Activated T-helper 2 cell treated with anti-CD3 and anti-CD28 coated beads, Interferon-gamma antibody, Interleukin-2, Interleukin-4, amounts not matched to agents 10 μg/mL and 5 μg/mL and 100 μg/mL, durations not matched to agents 14 hours and 24 hours and 36 hours (primary cell): Measurements from ENCODE around the gene DIPK1B. TPM values are rescaled to one million over a fixed set of nuclear protein-coding genes. Genes with fewer than 3 reads are reported as not detected.
A peak's percentile ranks its signal among the peaks of the same experiment; 100 is the strongest.
"Not testable (repeated sequence)": the region's sequence is repeated elsewhere in the genome, so short reads cannot be mapped to it uniquely, and the experiment has no call there.

Experiments
- DNase-seq: peaks from one replicate; pipeline ENCODE4 v3.0.0; 2021; ENCODE audit warnings: low spot score
- H3K27ac Mint-ChIP-seq: one replicate; pipeline ENCODE4 v1.8.0; 2021; ENCODE audit warnings: mixed read lengths
- H3K27me3 Mint-ChIP-seq: one replicate; pipeline ENCODE4 v1.8.0; 2021; ENCODE audit warnings: low read depth, mixed read lengths
- H3K36me3 Mint-ChIP-seq: one replicate; pipeline ENCODE4 v1.8.0; 2021; ENCODE audit warnings: low read depth, mixed read lengths
- H3K4me1 Mint-ChIP-seq: one replicate; pipeline ENCODE4 v1.8.0; 2021; ENCODE audit warnings: low read depth, mixed read lengths
- H3K4me3 Mint-ChIP-seq: one replicate; pipeline ENCODE4 v1.8.0; 2021; ENCODE audit warnings: low read depth, mild to moderate bottlenecking, moderate library complexity, mixed read lengths
- H3K9me3 Mint-ChIP-seq: one replicate; pipeline ENCODE4 v1.8.0; 2021; ENCODE audit warnings: mixed read lengths
- intact Hi-C: fragments of 100-400 bp; cut with micrococcal nuclease; formaldehyde crosslinking; loops from one replicate; pipeline ENCODE4 v1.15.1; 2023
- total RNA-seq: library from RNA; stranded (reverse); gene quantifications from 2 replicates; pipeline ENCODE4 v1.2.3, GENCODE V29; 2022

DIPK1B gene
- total RNA-seq, 1 donor from 2014 or later: 3.4 TPM

GRCh38 chr9:136703276-136703860 is 9.0 kb upstream of the DIPK1B start:
- intact Hi-C loops: no loop called here
- no peak for DNase-seq

GRCh38 chr9:136704741-136705140 is 7.6 kb upstream of the DIPK1B start:
- H3K27ac Mint-ChIP-seq, DNase-seq, H3K4me3 Mint-ChIP-seq, intact Hi-C loops, H3K27me3 Mint-ChIP-seq, H3K36me3 Mint-ChIP-seq, H3K9me3 Mint-ChIP-seq: not testable (repeated sequence)
- peaks cover 14% of the 10 kb centered on the region for H3K4me1 Mint-ChIP-seq

More at GRCh38 chr9:136703276-136703860, 9.0 kb upstream of the DIPK1B start:
- Mint-ChIP-seq H3K36me3 (no peaks in the 10 kb centered on the region), H3K27ac (no peak overlapping the region), H3K4me1 (peaks cover 14% of the 10 kb centered on the region), H3K27me3 (peaks cover 10% of the 10 kb centered on the region), H3K4me3 (no peak overlapping the region), H3K9me3 (no peaks in the 10 kb centered on the region)

DNA sequence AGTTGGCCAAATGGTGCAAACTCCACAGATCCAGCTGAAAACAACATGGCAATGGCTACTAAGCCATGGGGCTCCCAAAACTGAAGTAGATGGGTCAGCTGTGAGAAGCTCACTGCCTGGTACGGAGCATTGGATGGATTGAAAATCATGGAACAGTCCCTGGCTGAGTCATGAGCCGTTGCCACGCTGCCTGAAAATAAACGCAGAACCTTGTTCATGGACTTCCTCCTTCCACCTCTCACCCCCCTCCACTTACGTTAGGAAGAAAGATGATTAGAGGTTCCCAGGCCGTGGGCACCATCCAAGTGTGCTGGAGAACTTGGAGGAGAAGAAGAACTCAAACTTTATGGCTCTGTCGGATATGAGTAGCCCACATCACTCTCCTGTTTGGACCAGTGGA is 6.8 kb upstream of the DIPK1B start:
- H3K36me3 Mint-ChIP-seq: no peaks in the 10 kb centered on the region
- H3K4me3 Mint-ChIP-seq: no peak overlapping the region
- intact Hi-C loops: no loop called here
- no peaks in the 10 kb centered on the region for H3K9me3 Mint-ChIP-seq
- H3K4me1 Mint-ChIP-seq: peaks cover 10% of the 10 kb centered on the region
- no peak overlapping the region for H3K27ac Mint-ChIP-seq
- DNase-seq: no peak
- peaks cover 12% of the 10 kb centered on the region for H3K27me3 Mint-ChIP-seq

- Mint-ChIP-seq H3K27ac (no peak overlapping the region), H3K9me3 (no peaks in the 10 kb centered on the region), H3K36me3 (no peaks in the 10 kb centered on the region), H3K4me1 (peaks cover 2% of the 10 kb centered on the region), H3K27me3 (peaks cover 22% of the 10 kb centered on the region), H3K4me3 (no peak overlapping the region)
- intact Hi-C loops: no loop called here
- DNase-seq: no peak
Observed at GRCh38 chr9:136707011-136707410, 5.4 kb upstream of the DIPK1B start.

DNA sequence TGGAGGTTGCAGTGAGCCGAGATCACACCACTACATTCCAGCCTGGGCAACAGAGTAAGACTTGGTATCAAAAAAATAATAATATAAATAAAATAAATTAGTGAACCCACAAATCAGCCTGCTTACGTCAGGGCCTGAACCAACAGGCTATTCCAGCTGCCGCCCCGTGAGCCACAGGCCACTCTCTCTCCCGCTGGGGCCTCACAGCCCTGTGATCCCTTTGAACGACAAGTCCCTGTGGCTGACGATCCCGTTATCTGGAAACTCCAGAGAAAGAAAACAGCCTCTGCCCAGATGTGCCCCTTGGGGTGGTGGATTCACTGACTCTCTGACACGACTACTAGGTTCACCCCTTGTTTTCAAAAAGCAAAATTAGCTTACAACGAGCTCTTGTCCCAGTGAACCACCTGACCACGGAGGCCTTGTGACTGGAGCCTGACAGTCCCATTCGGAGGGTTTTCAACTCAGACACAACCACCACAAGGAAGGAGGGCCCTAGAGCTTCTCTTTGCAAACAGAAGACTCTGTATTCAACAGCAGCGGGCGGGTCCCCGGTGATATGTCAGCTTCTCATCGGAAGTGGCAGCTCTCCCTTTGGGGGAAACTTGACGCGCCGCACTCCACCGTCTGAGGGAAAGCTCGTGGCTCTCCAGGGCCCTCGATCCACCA is 4.4 kb upstream of the DIPK1B start:
- Mint-ChIP-seq H3K36me3 (no peaks in the 10 kb centered on the region), H3K27me3 (peaks cover 22% of the 10 kb centered on the region)
- intact Hi-C loops: no loop called here

GRCh38 chr9:136709454-136710109 is 2.8 kb upstream of the DIPK1B start:
- no peaks in the 10 kb centered on the region for H3K9me3 Mint-ChIP-seq
- no peak overlapping the region for H3K27ac Mint-ChIP-seq
- H3K36me3 Mint-ChIP-seq: no peaks in the 10 kb centered on the region
- H3K27me3 Mint-ChIP-seq: peaks cover 28% of the 10 kb centered on the region
- no peak for DNase-seq
- H3K4me3 Mint-ChIP-seq: no peak overlapping the region
- intact Hi-C loops: no loop called here
- no peaks in the 10 kb centered on the region for H3K4me1 Mint-ChIP-seq

More for the DNA sequence above, 4.4 kb upstream of the DIPK1B start:
- Mint-ChIP-seq H3K4me1 (peaks cover 2% of the 10 kb centered on the region), H3K9me3 (no peaks in the 10 kb centered on the region), H3K4me3 (no peak overlapping the region), H3K27ac (no peak overlapping the region)
- no peak for DNase-seq

DNA sequence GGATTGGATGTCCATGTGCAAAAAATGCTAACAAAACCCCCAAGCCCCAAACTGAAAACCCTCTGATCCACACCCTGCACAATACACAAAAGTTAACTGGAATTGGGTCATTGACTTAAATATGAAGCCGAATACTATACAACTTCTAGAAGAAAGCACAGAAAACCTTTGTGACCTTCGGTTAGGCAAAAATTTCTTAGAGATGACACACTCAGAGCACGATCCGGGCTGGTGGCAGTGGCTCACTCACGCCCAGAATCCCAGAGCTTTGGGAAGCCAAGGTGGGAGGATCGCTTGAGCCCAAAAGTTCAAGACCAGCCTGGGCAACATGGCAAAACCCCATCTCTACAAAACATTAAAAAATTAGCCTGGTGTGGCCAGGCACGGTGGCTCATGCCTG is 1.8 kb upstream of the DIPK1B start:
- H3K4me1 Mint-ChIP-seq: no peaks in the 10 kb centered on the region
- no peaks in the 10 kb centered on the region for H3K36me3 Mint-ChIP-seq
- H3K27ac Mint-ChIP-seq: no peak overlapping the region
- intact Hi-C loops: no loop called here
- no peaks in the 10 kb centered on the region for H3K9me3 Mint-ChIP-seq
- peaks cover 24% of the 10 kb centered on the region for H3K27me3 Mint-ChIP-seq
- H3K4me3 Mint-ChIP-seq: no peak overlapping the region
- no peak for DNase-seq

GRCh38 chr9:136711219-136711648 is 1.1 kb upstream of the DIPK1B start:
- Mint-ChIP-seq H3K4me3 (peak overlapping the region; percentile 61), H3K27me3 (peaks cover 25% of the 10 kb centered on the region)
- H3K9me3 Mint-ChIP-seq, DNase-seq, H3K4me1 Mint-ChIP-seq, H3K36me3 Mint-ChIP-seq, intact Hi-C loops, H3K27ac Mint-ChIP-seq: not testable (repeated sequence)

GRCh38 chr9:136712690-136713544 is 545 bp downstream of the DIPK1B start:
- peak overlapping the region; percentile 39 for H3K4me3 Mint-ChIP-seq
- no peak for DNase-seq
- no peaks in the 10 kb centered on the region for H3K4me1 Mint-ChIP-seq
- no peaks in the 10 kb centered on the region for H3K36me3 Mint-ChIP-seq
- H3K27me3 Mint-ChIP-seq: peaks cover 25% of the 10 kb centered on the region
- H3K9me3 Mint-ChIP-seq: no peaks in the 10 kb centered on the region
- intact Hi-C loops: no loop called here
- no peak overlapping the region for H3K27ac Mint-ChIP-seq

DNA sequence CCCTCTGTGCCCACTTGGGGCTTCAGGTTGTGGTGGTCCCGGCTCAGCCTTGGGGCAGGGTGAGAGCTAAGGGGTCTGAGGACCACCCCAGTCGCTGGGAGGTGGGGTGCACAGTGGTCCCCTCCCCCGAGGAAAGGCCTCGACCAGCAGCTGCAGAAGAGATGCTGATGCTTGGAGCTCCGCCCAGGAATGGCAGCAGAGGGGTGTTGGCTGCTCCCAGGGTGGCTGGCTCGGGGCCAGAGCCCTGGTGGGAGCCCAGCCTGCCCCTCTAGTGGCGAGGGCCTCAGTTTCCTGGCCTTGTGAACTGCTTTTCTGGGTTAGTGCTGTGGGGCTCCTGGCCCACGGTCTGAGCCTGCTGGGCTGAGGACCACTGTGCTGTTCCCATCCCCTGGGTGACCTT is 1.2 kb downstream of the DIPK1B start:
- DNase-seq: no peak
- intact Hi-C loops: no loop called here
- H3K9me3 Mint-ChIP-seq: no peaks in the 10 kb centered on the region
- H3K4me1 Mint-ChIP-seq: no peaks in the 10 kb centered on the region
- H3K4me3 Mint-ChIP-seq: peak overlapping the region; percentile 39
- H3K27ac Mint-ChIP-seq: no peak overlapping the region
- peaks cover 25% of the 10 kb centered on the region for H3K27me3 Mint-ChIP-seq
- no peaks in the 10 kb centered on the region for H3K36me3 Mint-ChIP-seq

- Mint-ChIP-seq H3K27me3 (peaks cover 25% of the 10 kb centered on the region), H3K27ac (no peak overlapping the region), H3K9me3 (no peaks in the 10 kb centered on the region), H3K4me3 (no peak overlapping the region), H3K4me1 (peaks cover 1% of the 10 kb centered on the region), H3K36me3 (no peaks in the 10 kb centered on the region)
- intact Hi-C loops: no loop called here
- no peak for DNase-seq
Observed at GRCh38 chr9:136714096-136714892, 1.9 kb downstream of the DIPK1B start.

GRCh38 chr9:136714893-136715274 is 2.5 kb downstream of the DIPK1B start:
- DNase-seq: no peak
- Mint-ChIP-seq H3K36me3 (no peaks in the 10 kb centered on the region), H3K9me3 (no peaks in the 10 kb centered on the region), H3K27ac (no peak overlapping the region), H3K4me1 (peaks cover 1% of the 10 kb centered on the region), H3K27me3 (peaks cover 25% of the 10 kb centered on the region), H3K4me3 (no peak overlapping the region)
- intact Hi-C loops: no loop called here
